Astrocyte of the hippocampus (primary cell): ENCODE measurements around the gene ATP2B3.
A peak's percentile ranks its signal among the peaks of the same experiment; 100 is the strongest.

Source experiments
- DNase-seq: peaks from one replicate; pipeline ENCODE4 v3.0.0; 2011; ENCODE audit warnings: low read depth, low spot score

The ATP2B3 gene

GRCh38 chrX:153517423-153517822, at the start of gene ATP2B3:
ATP2B3 (plus strand) TSS chrX:153517642; CDS start chrX:153536248, 18,606 bp downstream.
- DNase-seq: no peak

DNA sequence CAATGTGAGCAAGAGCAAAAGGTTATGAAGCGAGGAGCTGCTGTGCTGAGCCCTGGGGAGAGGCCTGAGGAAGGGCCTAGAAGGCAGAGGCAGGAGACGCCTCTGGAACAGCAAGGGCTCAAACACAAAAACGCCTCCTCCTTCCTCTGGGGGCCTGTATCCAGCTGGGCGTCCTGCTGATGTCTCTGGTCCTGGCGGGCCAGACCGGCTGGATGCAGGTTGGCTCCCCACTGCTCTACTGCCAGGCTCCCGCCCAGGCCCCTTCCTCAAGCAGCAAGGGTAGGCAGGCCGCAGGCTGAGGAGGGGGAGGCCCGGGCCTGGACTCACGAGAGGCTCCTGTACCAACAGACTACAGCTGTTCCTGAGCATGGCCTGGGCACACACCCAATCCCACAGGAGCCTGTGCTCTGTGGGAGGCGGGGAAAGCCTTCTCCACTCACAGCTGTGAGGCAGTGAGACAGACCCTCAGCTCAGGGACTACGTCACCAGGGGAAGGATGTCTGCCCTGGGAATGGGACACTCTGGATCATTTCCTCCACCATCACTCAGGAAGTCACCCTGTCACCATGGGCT, 49.3 kb upstream of the ATP2B3 start:
- DNase-seq: no peak

DNA sequence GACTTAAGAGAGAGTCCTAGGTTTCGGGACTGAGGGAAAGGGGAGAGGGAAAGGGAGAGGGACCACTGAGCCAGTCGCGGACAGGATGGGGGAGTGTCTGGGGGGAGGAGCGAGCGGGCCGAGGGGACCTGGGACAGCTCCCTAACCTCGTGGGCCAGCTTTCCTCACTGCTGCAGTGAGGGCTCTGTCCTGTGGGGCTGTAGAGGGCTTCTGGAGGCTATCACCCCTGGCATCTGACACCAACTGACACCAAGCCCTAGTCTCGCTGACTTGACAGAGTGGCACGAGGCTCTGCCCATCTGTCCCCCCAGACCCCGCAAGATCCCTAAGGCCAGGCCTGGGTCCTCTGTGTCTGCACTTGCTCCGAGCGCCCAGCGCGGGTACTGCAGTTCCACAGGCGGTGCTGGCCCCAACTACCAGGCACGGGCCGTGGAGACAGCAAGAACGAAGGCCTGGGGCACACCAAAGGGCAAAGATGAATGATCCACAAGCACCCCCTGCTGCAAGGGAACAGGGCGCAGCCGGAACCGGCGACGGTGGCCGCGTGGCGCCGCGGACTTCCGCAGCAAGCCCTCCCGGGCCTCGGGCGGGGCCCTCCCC, 47.5 kb upstream of the ATP2B3 start:
- DNase-seq: peak; percentile 56

GRCh38 chrX:153470411-153471363, 46.8 kb upstream of the ATP2B3 start, which contains the start of gene HAUS7:
HAUS7 (minus strand) TSS chrX:153470576; CDS start chrX:153470557, 19 bp downstream.
- DNase-seq: peak; percentile 94

DNA sequence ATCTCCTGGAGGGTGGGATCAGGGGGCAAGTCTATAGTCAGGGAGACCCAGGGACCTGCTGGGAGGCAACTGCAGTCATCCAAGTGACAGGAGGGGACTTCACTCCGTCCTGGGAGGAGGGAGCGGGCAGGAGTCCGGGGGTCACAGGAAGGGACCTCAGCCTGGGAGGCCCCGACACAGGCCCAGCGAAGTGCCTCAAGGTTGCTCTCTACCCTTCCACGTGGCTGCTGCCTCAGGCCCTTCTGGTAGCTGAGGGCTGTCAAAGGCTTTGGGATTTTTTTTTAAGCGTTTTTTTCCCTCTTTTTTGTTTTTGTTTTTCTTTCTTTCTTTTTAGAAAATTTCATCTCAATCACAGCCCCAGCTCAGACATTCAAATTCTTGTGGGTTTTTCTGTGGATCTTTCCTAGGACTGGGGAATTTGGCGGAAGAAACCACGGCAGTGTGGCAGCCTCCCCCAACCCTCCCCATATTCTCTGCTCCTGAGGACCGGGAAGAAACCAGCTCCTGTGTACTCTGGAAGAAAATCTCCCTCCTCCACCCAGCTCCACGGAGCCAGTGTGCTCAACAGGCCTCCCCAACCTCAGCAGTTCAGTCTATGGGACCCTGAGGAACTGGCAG, 45.7 kb upstream of the ATP2B3 start:
- peak; percentile 81 for DNase-seq

GRCh38 chrX:153473126-153473525, 44.3 kb upstream of the ATP2B3 start:
- no peak for DNase-seq

GRCh38 chrX:153474266-153474665, 43.2 kb upstream of the ATP2B3 start:
- no peak for DNase-seq

DNA sequence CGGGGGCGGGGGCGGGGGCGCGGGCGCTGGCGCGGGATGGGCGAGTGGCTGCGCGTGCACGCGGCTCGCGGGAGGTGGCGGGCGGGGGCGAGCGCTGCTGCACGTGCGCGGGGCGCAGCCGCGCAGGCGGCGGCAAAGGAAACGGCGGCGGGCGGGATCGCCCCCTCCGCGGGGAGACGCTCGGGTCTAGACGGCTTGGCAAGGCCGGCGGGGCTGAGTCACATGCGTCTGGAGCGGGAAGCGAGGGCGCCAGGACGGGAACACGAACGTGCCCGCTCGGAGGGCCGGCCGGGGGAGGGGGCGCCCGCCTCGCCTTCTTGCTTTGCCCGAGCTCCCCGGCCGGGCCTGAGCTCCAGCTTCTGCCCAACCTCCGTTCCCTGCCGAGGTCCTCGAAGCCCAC, 42.7 kb upstream of the ATP2B3 start:
- DNase-seq: peak; percentile 82

- DNase-seq: no peak
Measured at GRCh38 chrX:153475271-153475670, 42.2 kb upstream of the ATP2B3 start.

- DNase-seq: no peak
Measured at GRCh38 chrX:153475751-153476281, 41.6 kb upstream of the ATP2B3 start.

- peak; percentile 50 for DNase-seq
Measured at GRCh38 chrX:153476666-153477363, 40.6 kb upstream of the ATP2B3 start.

GRCh38 chrX:153477364-153477857, 40.0 kb upstream of the ATP2B3 start:
- DNase-seq: no peak

- no peak for DNase-seq
Measured at GRCh38 chrX:153477901-153478300, 39.5 kb upstream of the ATP2B3 start.

GRCh38 chrX:153478746-153479145, 38.7 kb upstream of the ATP2B3 start:
- DNase-seq: no peak

DNA sequence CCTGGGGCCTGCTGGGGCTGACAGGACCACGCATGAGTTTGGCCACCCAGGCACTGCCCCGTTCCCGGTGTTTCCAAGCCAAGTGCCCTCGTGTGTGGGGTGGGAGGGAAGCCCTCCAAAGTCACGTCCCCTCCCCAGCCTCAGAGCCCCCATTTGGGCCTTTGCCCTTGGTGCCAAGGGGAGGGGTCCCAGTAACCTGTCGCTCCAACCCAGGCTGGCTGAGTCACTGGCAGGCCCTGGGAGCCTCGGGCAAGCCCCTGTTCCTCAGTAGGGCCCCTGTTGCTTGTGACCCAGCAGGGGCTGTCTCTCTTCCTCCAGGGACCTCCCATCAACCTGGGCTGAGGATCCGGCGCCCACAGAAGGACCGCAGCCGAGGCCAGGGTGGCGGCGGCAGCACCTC, 36.4 kb upstream of the ATP2B3 start:
- DNase-seq: no peak

- no peak for DNase-seq
Measured at GRCh38 chrX:153482376-153483015, 34.9 kb upstream of the ATP2B3 start.

- no peak for DNase-seq
Measured at GRCh38 chrX:153485396-153486080, 31.9 kb upstream of the ATP2B3 start.

DNA sequence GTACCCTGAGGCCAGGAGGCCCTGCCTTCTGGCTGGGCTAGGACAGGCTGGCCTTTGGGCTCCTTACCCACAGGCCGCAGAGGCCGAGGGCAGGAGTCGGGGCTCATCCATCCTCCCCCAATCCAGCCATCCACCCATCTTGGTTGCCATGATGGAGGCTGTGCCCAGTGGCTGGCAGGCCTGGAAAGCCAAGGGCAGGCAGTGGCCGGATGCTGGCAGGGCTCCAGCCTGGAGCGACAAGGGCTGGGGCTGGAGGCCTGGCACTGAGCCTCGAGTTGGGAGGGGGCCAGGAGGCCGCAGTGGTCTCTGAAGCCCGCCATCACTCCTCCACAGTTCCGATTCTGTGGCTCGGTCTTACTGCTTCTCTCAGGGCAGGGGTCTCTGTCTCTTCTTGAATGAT, 31.3 kb upstream of the ATP2B3 start:
- DNase-seq: no peak

- DNase-seq: no peak
Measured at GRCh38 chrX:153487590-153488071, 29.8 kb upstream of the ATP2B3 start.
